NB4 (cell line): ENCODE data around the gene TMEM9.

Experiments
- CTCF ChIP-seq: IDR thresholded peaks from one replicate; pipeline ENCODE4 v1.5.1; 2012; ENCODE audit warnings: low read depth, low read length
- POLR2A ChIP-seq: IDR thresholded peaks from 2 replicates; pipeline ENCODE4 v1.6.1; 2011; ENCODE audit warnings: mild to moderate bottlenecking; ENCODE audit not compliant: insufficient read length; ENCODE audit errors: extremely low read depth

DNA sequence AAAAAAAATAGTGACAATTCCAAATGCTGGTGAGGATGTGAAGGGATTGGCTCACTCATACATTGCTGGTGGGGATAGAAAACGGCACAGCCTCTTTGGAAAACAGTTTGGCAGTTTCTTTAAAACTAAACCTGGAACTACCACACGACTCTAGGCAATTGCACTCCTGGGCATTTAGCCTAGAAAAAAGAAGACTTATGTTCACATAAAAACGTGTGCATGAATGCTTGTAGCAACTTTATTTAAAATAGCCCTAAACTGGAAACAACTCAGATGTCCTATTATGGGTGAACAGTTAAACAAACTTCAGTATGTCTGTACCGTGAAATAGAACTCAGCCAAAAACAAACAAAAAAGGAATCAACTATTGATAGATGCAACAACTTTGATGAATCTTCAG, 9.4 kb upstream of the TMEM9 start:
- TF ChIP-seq POLR2A (no peak), CTCF (no peak)
